Measurements from ENCODE around the gene UBE2H. TPM values are rescaled to one million over a fixed set of nuclear protein-coding genes. Genes with fewer than 3 reads are reported as not detected.

UBE2H gene
- 10 to 100 TPM; 35.9 to 86.8 (median 55.6) TPM for polyA plus RNA-seq (ENCODE audit: low read depth in 6 of 6)

- ATAC-seq (ENCODE audit: low read depth in 2 of 2) (peak; percentile 76 to 79), DNase-seq (peak; percentile 84)
- H3K27ac Mint-ChIP-seq: peak within 1 kb of the TSS in 5 of 6 donors; percentile 99 to 100 (median 99)
- H3K4me1 Mint-ChIP-seq: peaks cover 2 to 20% (median 10%) of the 10 kb centered on the region in 3 donors
- H3K9me3 Mint-ChIP-seq: peaks cover 0 to 3% (median 0%) of the 10 kb centered on the region in 7 donors
- H3K36me3 Mint-ChIP-seq: peaks cover 0 to 8% of the 10 kb centered on the region in 2 donors
- no peaks in the 10 kb centered on the region for H3K27me3 Mint-ChIP-seq
- peak within 1 kb of the TSS in 6 of 8 donors; percentile 95 to 100 (median 99) for H3K4me3 Mint-ChIP-seq
Observed at GRCh38 chr7:129952653-129953560, at the start of gene UBE2H. TSS of gene UBE2H (minus strand) at chr7:129952960. CDS start at chr7:129952555, 405 bp downstream.

DNA sequence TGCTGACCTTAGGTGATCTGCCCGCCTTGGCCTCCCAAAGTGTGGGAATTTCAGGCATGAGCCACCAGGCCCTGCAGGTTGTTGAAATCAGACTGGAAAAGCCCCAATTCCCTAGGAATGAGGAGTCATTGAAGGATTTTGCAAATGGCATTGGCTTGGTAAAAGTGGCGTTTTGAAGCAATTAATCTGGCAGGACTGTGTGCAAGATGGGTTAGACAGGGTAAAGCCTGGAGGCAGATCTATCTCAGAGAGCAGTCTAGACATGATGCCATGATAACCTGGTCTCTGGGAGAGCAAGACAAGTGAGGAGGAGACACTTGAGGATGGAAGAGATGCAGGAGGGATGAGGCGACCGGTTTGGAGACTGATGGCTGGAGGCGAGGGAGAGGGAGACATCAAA is 45.7 kb upstream of the UBE2H start:
- H3K4me3 Mint-ChIP-seq: no peak overlapping the region
- H3K27me3 Mint-ChIP-seq: peaks cover 0 to 6% (median 4%) of the 10 kb centered on the region in 3 donors
- H3K9me3 Mint-ChIP-seq: no peaks in the 10 kb centered on the region
- ATAC-seq (ENCODE audit: low read depth in 2 of 2): no peak
- H3K4me1 Mint-ChIP-seq: no peaks in the 10 kb centered on the region
- peak overlapping the region in 2 of 6 donors; percentile 67 to 72 for H3K27ac Mint-ChIP-seq
- no peaks in the 10 kb centered on the region for H3K36me3 Mint-ChIP-seq
- no peak for DNase-seq

DNA sequence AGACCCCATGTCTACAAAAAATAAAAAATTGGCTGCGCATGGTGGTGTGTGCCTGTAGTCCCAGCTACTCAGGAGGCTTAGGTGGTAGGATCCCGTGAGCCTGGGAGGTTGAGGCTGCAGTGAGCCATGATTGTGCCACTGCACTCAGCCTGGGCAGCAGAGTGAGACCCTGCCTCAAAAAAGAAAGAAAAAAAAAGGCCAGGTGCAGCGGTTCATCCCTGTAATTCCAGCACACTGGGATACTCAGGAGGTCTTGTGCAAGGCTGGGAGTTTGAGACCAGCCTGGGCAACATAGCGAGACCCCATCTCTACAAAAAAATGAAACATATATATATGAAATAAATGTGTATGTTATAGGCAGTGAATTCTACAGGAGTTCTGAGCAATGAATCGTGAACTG is 44.5 kb upstream of the UBE2H start:
- no peaks in the 10 kb centered on the region for H3K36me3 Mint-ChIP-seq
- H3K27me3 Mint-ChIP-seq: peaks cover 0 to 6% (median 4%) of the 10 kb centered on the region in 3 donors
- H3K27ac Mint-ChIP-seq: no peak overlapping the region
- no peak for ATAC-seq (ENCODE audit: low read depth in 2 of 2)
- H3K4me1 Mint-ChIP-seq: peaks cover 0 to under 1% (median 0%) of the 10 kb centered on the region in 3 donors
- no peak for DNase-seq
- no peaks in the 10 kb centered on the region for H3K9me3 Mint-ChIP-seq
- H3K4me3 Mint-ChIP-seq: no peak overlapping the region

GRCh38 chr7:129993275-129993674 is 40.5 kb upstream of the UBE2H start:
- no peak for DNase-seq
- peaks cover 0 to 4% (median under 1%) of the 10 kb centered on the region in 3 donors for H3K27me3 Mint-ChIP-seq
- peaks cover 6 to 25% (median 10%) of the 10 kb centered on the region in 3 donors for H3K4me1 Mint-ChIP-seq
- no peaks in the 10 kb centered on the region for H3K36me3 Mint-ChIP-seq
- no peaks in the 10 kb centered on the region for H3K9me3 Mint-ChIP-seq
- H3K27ac Mint-ChIP-seq: peak overlapping the region in 1 of 6 donors; percentile 38
- no peak overlapping the region for H3K4me3 Mint-ChIP-seq
- no peak for ATAC-seq (ENCODE audit: low read depth in 2 of 2)

DNA sequence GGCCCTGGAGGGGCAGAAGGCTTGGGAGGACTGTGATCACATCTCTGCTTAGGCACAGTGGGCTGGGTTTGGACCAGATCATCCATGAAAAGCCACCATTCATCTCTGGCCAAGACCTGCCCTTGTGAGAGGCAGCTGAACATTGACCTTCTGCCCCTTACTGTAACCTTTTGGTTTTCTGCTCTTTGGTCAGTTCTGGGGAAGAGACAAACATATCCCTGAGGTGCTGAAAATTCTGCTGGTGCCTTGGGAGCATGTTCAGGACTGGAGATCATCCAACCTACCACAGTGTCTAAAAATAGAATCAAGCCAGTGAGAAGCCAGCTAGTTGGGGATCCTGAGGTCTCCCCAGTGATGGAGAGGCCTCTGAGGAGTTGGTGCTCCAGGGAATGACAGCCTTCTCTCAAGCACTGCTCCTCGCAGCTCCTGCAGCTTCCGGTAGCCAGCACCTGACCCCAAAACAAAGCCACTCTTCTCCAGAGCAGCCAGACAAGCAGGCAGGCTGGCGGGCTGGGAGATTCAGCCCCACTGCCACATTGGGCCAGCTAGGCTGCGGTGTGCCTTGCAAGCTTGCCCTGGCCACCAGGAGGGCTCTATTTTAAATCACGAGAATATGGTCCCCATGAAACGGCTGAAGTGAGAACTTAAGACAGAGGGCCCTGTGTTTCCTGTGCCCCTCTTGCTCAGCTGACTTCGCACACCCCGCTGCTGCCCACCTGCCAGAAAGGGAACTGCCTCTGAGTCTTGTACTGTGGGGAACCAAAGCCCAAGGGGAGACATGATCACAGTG is 37.8 kb upstream of the UBE2H start:
- Mint-ChIP-seq H3K36me3 (no peaks in the 10 kb centered on the region), H3K4me1 (peaks cover 6 to 25% (median 10%) of the 10 kb centered on the region in 3 donors), H3K4me3 (peak overlapping the region in 3 of 8 donors; percentile 26 to 47 (median 30)), H3K9me3 (no peaks in the 10 kb centered on the region), H3K27me3 (no peaks in the 10 kb centered on the region), H3K27ac (peak overlapping the region in 5 of 6 donors; percentile 3 to 77 (median 74))
- ATAC-seq (ENCODE audit: low read depth in 2 of 2) (peak; percentile 95 to 98), DNase-seq (peak; percentile 51)

- DNase-seq (no peak), ATAC-seq (ENCODE audit: low read depth in 2 of 2) (peak in 1 of 2 donors; percentile 12)
- H3K9me3 Mint-ChIP-seq: no peaks in the 10 kb centered on the region
- H3K27ac Mint-ChIP-seq: no peak overlapping the region
- no peaks in the 10 kb centered on the region for H3K27me3 Mint-ChIP-seq
- no peaks in the 10 kb centered on the region for H3K36me3 Mint-ChIP-seq
- no peak overlapping the region for H3K4me3 Mint-ChIP-seq
- H3K4me1 Mint-ChIP-seq: peaks cover 6 to 25% (median 10%) of the 10 kb centered on the region in 3 donors
Observed at GRCh38 chr7:129989466-129989865, 36.7 kb upstream of the UBE2H start.

DNA sequence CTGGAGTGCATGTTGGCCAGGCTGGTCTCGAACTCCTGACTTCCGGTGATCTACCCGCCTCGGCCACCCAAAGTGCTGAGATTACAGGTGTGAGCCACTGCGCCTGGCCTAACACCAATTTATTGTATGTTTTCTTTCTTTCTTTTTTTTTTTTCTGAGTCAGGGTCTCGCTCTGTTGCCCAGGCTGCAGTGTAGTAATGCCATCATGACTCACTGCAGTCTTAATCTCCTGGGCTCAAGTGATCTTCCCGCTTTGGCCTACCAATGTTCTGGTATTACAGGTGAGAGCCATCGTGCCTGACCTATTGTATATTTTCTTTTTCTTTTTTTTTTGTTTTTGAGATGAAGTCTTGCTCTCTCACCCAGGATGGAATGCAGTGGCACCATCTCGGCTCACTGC is 33.8 kb upstream of the UBE2H start:
- Mint-ChIP-seq H3K36me3 (no peaks in the 10 kb centered on the region), H3K27ac (no peak overlapping the region), H3K4me3 (no peak overlapping the region)

GRCh38 chr7:129980667-129981066 is 27.9 kb upstream of the UBE2H start:
- DNase-seq: no peak
- no peak overlapping the region for H3K4me3 Mint-ChIP-seq
- no peak for ATAC-seq (ENCODE audit: low read depth in 2 of 2)
- no peak overlapping the region for H3K27ac Mint-ChIP-seq
- no peaks in the 10 kb centered on the region for H3K9me3 Mint-ChIP-seq
- peaks cover 5 to 13% (median 13%) of the 10 kb centered on the region in 3 donors for H3K27me3 Mint-ChIP-seq
- H3K4me1 Mint-ChIP-seq: peaks cover 0 to 5% (median 4%) of the 10 kb centered on the region in 3 donors
- no peaks in the 10 kb centered on the region for H3K36me3 Mint-ChIP-seq

More for the DNA sequence above, 33.8 kb upstream of the UBE2H start:
- Mint-ChIP-seq H3K4me1 (peaks cover 6 to 21% (median 14%) of the 10 kb centered on the region in 3 donors), H3K27me3 (peaks cover 5 to 13% (median 11%) of the 10 kb centered on the region in 3 donors), H3K9me3 (no peaks in the 10 kb centered on the region)
- no peak for DNase-seq
- ATAC-seq (ENCODE audit: low read depth in 2 of 2): no peak

DNA sequence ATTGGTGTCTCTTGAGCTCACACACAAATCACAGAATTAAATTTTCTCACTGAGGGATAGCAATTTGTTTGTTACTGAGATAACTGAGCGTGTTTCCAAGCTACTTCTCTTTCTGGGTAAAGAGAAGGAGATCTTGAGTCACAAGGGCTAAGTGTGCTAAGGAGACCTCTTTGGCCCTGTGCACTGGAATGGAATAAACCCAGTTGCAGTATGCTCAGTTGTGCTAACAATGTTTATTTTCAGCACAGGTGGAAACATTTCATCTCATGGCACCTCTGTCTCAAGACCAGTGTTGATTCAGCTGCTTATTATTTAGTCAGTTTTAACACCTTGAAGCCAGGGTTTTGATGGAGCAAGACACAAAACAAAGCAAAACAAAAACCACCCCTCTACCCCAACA is 22.5 kb upstream of the UBE2H start:
- DNase-seq (no peak), ATAC-seq (ENCODE audit: low read depth in 2 of 2) (no peak)
- Mint-ChIP-seq H3K9me3 (peaks cover 0 to 3% (median 0%) of the 10 kb centered on the region in 7 donors), H3K4me1 (peaks cover 0 to 4% (median 0%) of the 10 kb centered on the region in 3 donors), H3K27me3 (no peaks in the 10 kb centered on the region), H3K27ac (no peak overlapping the region), H3K4me3 (no peak overlapping the region), H3K36me3 (no peaks in the 10 kb centered on the region)

DNA sequence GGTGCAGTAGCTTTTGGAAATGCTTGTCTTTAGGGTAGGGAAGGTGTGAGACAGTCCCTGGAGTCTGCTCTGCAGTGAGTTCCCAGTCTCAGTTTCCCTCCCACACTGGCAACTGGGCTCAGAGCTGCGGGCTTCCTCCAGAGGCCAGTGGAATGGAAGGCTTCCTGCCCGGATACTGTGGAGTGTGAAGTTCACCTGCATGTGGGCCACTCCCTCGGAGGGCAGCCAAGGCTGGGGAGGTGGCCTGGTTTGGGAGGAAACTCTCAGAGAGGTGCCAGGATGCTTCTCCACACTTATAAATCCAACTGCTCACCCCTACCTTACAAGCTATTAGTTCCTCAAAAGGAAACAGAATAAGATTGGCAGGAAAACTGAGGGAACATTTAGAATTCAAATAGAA is 18.1 kb upstream of the UBE2H start:
- ATAC-seq (ENCODE audit: low read depth in 2 of 2): no peak
- H3K4me1 Mint-ChIP-seq: no peaks in the 10 kb centered on the region
- peaks cover 0 to 3% (median 0%) of the 10 kb centered on the region in 7 donors for H3K9me3 Mint-ChIP-seq
- no peak overlapping the region for H3K27ac Mint-ChIP-seq
- peaks cover 0 to 14% (median 0%) of the 10 kb centered on the region in 3 donors for H3K27me3 Mint-ChIP-seq
- no peaks in the 10 kb centered on the region for H3K36me3 Mint-ChIP-seq
- DNase-seq: no peak
- H3K4me3 Mint-ChIP-seq: no peak overlapping the region

- Mint-ChIP-seq H3K4me3 (no peak overlapping the region), H3K27me3 (peaks cover 0 to 14% (median 0%) of the 10 kb centered on the region in 3 donors), H3K27ac (no peak overlapping the region), H3K36me3 (no peaks in the 10 kb centered on the region), H3K9me3 (peaks cover 0 to 3% (median 0%) of the 10 kb centered on the region in 7 donors), H3K4me1 (no peaks in the 10 kb centered on the region)
- DNase-seq: no peak
- no peak for ATAC-seq (ENCODE audit: low read depth in 2 of 2)
Observed at GRCh38 chr7:129969881-129970446, 17.2 kb upstream of the UBE2H start.

DNA sequence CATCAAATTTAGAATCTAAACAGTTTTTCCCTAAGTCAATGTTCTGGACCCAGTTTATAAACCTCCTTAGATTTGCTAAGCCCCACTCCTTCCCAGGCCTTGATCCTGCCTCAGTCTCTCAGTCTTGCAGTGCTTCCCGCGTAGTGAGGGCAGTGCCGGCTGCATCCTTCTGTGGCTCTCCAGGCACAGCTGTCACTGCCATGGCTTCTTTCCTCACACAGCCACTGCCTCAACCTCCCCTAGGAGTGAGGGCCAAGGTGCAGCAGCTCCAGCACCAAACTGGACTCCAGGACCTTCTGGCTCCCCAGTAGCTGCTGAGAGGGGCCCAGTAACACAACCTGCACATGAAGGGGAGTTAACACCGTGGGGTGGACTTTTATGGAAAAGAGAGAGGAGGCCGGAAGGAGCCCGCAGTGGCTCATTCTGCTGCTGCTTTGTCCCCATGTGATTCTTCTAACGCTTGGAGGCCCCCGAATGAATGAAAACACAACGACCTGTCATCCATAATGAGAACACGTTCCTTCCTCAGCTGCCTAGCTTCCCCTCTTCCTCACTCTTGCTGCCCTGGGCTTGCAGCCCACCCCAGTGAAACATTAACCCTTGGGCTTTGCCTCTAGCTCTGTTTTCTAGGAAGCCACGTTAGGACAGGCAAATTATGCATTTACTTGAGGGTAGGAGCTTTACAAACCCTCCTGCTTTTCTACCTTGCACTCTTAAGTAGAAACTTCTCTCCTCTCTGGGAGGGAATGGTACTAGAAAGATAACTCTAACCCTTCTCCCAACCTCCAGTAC is 16.0 kb upstream of the UBE2H start:
- Mint-ChIP-seq H3K36me3 (no peaks in the 10 kb centered on the region), H3K4me3 (peak overlapping the region in 1 of 8 donors; percentile 66), H3K27me3 (peaks cover 0 to 14% (median 0%) of the 10 kb centered on the region in 3 donors), H3K27ac (peak overlapping the region in 1 of 6 donors; percentile 88), H3K4me1 (no peaks in the 10 kb centered on the region), H3K9me3 (peaks cover 0 to 3% (median 0%) of the 10 kb centered on the region in 7 donors)
- no peak for ATAC-seq (ENCODE audit: low read depth in 2 of 2)
- DNase-seq: no peak

Data from naive B cell (primary cell).